GM21619 (cell line): ENCODE data around the gene CACTIN.

ENCODE experiments used
- ATAC-seq: cut with Tn5 transposase; IDR thresholded peaks from one replicate; pipeline ENCODE4 v1.9.1; 2021; ENCODE audit not compliant: unreplicated experiment

CACTIN gene

GRCh38 chr19:3664879-3665642 lies 38.5 kb upstream of the CACTIN start:
- no peak for ATAC-seq

GRCh38 chr19:3663838-3664237 lies 37.2 kb upstream of the CACTIN start:
- no peak for ATAC-seq

GRCh38 chr19:3661284-3662238 lies 35.0 kb upstream of the CACTIN start:
- no peak for ATAC-seq

GRCh38 chr19:3660493-3661219 lies 34.1 kb upstream of the CACTIN start:
- ATAC-seq = no peak

- ATAC-seq = no peak
Observed at GRCh38 chr19:3659746-3660112, 33.1 kb upstream of the CACTIN start.

GRCh38 chr19:3658870-3659745 lies 32.5 kb upstream of the CACTIN start:
- no peak for ATAC-seq

- no peak for ATAC-seq
Observed at GRCh38 chr19:3658004-3658869, 31.6 kb upstream of the CACTIN start.

GRCh38 chr19:3657395-3657769 lies 30.8 kb upstream of the CACTIN start:
- ATAC-seq = no peak

- ATAC-seq = no peak
Observed at GRCh38 chr19:3656747-3657394, 30.3 kb upstream of the CACTIN start.

- ATAC-seq = no peak
Observed at GRCh38 chr19:3656073-3656746, 29.6 kb upstream of the CACTIN start.

GRCh38 chr19:3655402-3656072 lies 28.9 kb upstream of the CACTIN start:
- ATAC-seq = no peak

GRCh38 chr19:3653865-3654513 lies 27.4 kb upstream of the CACTIN start:
- ATAC-seq = no peak

- ATAC-seq = no peak
Observed at GRCh38 chr19:3653081-3653795, 26.6 kb upstream of the CACTIN start.

GRCh38 chr19:3652422-3652821 lies 25.8 kb upstream of the CACTIN start:
- ATAC-seq = no peak

GRCh38 chr19:3651684-3652083 lies 25.1 kb upstream of the CACTIN start:
- ATAC-seq = no peak

GRCh38 chr19:3649888-3650287 lies 23.3 kb upstream of the CACTIN start:
- no peak for ATAC-seq
